GM18507 (cell line): ENCODE measurements around the gene HNF1A.
"Not testable (repeated sequence)": the region's sequence is repeated elsewhere in the genome, so short reads cannot be mapped to it uniquely, and the experiment has no call there.

Source experiments
- DNase-seq: peaks from one replicate; pipeline ENCODE4 v3.0.0; 2011; ENCODE audit warnings: low read depth; ENCODE audit not compliant: insufficient read length; ENCODE audit errors: extremely low spot score
- FAIRE-seq: peaks from 2 replicates; lab custom pipeline; 2011; peaks lifted over from hg19 to GRCh38; lab: Jason Lieb, UNC

The HNF1A gene, protein sequence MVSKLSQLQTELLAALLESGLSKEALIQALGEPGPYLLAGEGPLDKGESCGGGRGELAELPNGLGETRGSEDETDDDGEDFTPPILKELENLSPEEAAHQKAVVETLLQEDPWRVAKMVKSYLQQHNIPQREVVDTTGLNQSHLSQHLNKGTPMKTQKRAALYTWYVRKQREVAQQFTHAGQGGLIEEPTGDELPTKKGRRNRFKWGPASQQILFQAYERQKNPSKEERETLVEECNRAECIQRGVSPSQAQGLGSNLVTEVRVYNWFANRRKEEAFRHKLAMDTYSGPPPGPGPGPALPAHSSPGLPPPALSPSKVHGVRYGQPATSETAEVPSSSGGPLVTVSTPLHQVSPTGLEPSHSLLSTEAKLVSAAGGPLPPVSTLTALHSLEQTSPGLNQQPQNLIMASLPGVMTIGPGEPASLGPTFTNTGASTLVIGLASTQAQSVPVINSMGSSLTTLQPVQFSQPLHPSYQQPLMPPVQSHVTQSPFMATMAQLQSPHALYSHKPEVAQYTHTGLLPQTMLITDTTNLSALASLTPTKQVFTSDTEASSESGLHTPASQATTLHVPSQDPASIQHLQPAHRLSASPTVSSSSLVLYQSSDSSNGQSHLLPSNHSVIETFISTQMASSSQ

DNA sequence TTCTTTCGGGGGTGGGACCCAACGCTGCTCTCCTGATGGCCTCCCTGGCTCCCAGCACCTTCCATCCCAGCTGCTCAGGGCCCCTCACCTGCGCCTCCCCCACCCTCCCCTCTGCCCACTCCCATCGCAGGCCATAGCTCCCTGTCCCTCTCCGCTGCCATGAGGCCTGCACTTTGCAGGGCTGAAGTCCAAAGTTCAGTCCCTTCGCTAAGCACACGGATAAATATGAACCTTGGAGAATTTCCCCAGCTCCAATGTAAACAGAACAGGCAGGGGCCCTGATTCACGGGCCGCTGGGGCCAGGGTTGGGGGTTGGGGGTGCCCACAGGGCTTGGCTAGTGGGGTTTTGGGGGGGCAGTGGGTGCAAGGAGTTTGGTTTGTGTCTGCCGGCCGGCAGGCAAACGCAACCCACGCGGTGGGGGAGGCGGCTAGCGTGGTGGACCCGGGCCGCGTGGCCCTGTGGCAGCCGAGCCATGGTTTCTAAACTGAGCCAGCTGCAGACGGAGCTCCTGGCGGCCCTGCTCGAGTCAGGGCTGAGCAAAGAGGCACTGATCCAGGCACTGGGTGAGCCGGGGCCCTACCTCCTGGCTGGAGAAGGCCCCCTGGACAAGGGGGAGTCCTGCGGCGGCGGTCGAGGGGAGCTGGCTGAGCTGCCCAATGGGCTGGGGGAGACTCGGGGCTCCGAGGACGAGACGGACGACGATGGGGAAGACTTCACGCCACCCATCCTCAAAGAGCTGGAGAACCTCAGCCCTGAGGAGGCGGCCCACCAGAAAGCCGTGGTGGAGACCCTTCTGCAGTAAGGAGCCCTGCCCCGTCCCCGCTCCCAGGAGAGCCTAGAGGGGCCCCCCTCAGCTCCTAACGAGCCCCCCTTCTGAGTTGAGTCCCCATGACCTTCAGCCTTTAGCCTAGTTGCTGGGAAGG is at the start of gene HNF1A:
TSS of gene HNF1A (plus strand) at position 248 of the 924 bp plus-strand sequence. CDS start at position 474, 226 bp downstream.
- FAIRE-seq (no peak), DNase-seq (no peak)

- FAIRE-seq (no peak), DNase-seq (no peak)
These were observed 49.3 kb upstream of the HNF1A start for GRCh38 chr12:120928864-120929652.

GRCh38 chr12:120930032-120930431 is 48.3 kb upstream of the HNF1A start:
- DNase-seq (no peak), FAIRE-seq (no peak)

DNA sequence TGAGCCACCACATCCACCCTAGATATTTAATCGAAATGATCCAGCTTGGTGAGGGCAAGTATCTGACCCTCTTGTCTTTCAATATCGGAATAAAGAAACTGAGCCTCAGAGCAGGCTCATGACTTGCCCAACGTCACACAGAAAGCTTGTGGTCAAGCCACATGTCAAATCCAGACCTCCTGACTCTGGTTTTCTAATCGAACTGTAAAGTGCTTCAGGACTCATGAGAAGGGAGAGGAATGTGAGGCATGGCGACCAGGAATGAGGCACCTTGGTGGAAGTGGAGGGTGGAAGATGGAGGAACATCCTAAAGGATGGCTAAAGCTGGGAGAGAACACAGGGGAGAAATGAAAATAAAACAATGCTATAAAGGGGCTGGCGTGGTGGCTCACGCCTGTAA is 46.3 kb upstream of the HNF1A start:
- FAIRE-seq, result no peak
- no peak for DNase-seq

DNA sequence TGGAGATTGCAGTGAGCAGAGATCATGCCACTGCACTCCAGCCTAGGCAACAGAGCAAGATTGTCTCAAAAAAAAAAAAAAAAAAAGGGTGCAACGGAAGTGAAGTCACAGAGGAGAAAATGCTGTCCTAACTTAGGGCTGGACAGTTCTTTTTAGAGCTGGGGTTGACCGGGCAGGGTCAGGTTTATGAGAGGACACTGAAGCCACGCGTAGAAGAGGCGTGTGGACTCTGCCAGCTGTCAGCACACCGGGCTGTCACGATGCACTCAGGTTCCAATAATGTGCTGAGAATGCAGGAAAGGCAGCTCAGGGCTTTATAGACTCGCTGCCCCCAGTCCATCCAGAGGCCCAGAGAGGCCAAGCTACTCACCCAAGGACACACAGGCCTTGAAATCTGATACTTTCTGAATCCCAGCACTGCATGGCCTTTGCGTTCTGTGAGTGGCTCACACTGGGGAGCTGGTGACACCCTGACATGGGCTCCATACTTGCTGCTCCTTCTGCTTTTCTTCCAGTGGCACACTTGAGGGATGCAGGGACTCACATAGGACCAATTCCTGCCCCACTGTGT is 45.3 kb upstream of the HNF1A start:
- DNase-seq (no peak), FAIRE-seq (no peak)

DNA sequence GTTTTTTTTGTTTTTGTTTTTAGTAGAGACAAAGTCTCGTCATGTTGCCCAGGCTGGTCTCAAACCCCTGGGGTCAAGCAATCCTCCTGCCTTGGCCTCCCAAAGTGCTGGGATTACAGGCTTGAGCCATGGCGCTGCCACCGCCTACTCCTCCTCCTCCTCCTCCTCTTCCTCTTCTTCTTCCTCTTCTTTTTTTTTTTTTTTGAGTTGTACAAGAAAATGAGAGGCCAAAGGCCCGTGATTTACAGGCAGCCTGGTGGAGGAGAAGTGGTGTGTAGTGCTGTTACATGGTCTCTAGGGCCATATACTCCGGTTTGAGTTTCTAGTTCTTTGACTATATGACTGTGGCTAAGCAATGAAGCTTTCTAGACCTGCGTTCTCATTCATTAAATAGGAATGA is 44.6 kb upstream of the HNF1A start:
- FAIRE-seq, result no peak
- no peak for DNase-seq

- peak; percentile 18 for FAIRE-seq
- no peak for DNase-seq
These were observed 42.1 kb upstream of the HNF1A start for GRCh38 chr12:120936197-120936596.

DNA sequence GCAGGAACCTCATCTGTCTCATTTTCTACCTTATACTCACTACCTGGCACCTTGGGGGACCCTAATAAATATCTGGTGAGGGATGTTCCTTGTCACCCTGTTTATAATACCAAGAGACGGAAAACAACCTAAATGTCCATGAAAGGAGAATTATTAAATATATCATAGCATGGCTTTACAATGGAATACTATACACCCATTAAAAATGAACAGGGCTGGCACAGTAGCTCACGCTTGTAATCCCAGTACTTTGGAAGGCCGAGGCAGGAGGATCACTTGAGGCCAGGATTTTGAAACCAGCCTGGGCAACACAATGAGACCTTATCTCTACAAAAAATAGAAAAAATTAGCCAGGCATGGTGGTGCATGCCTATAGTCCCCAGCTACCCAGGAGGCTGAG is 39.8 kb upstream of the HNF1A start:
- DNase-seq (no peak), FAIRE-seq (no peak)

- DNase-seq, result no peak
- no peak for FAIRE-seq
These were observed 38.8 kb upstream of the HNF1A start for GRCh38 chr12:120939523-120939922.

GRCh38 chr12:120940006-120940405 is 38.3 kb upstream of the HNF1A start:
- DNase-seq (no peak), FAIRE-seq (no peak)

GRCh38 chr12:120940799-120941198 is 37.5 kb upstream of the HNF1A start:
- DNase-seq (no peak), FAIRE-seq (no peak)

DNA sequence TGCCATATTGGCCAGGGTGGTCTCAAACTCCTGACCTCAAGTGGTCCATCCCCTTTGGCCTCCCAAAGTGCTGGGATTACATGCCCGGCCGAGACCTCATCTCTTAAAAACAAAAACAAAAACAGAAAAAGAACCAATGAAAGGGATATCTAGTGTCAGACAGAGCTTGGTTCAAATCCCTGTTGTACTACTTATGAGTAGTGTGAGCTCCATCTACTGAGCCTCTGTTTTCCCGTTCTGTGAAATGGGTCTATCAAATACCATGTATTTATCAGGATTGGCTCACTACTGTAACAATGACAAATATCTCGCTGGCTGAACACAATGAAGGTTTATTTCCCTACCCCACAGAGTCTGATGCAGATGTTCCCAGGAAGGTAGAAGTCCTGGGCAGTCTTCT is 36.9 kb upstream of the HNF1A start:
- no peak for FAIRE-seq
- no peak for DNase-seq

GRCh38 chr12:120941846-120942405 is 36.4 kb upstream of the HNF1A start:
- DNase-seq, result no peak
- no peak for FAIRE-seq

DNA sequence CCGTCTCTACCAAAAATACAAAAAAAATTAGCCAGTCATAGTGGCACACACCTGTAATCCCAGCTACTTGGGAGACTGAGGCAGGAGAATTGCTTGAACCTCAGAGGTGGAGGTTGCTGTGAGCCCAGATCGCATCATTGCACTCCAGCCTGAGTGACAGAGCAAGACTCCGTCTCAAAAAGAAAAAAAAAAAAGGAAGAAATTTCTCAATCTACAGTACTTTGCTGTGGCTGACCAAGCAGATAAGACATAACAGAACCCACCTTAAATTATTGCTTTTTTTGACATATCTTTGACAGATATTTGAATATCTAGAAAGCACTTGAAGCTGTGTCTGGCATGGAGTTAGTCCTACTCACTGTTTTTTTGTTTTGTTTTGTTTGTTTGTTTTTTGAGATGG is 34.9 kb upstream of the HNF1A start:
- no peak for FAIRE-seq
- no peak for DNase-seq

DNA sequence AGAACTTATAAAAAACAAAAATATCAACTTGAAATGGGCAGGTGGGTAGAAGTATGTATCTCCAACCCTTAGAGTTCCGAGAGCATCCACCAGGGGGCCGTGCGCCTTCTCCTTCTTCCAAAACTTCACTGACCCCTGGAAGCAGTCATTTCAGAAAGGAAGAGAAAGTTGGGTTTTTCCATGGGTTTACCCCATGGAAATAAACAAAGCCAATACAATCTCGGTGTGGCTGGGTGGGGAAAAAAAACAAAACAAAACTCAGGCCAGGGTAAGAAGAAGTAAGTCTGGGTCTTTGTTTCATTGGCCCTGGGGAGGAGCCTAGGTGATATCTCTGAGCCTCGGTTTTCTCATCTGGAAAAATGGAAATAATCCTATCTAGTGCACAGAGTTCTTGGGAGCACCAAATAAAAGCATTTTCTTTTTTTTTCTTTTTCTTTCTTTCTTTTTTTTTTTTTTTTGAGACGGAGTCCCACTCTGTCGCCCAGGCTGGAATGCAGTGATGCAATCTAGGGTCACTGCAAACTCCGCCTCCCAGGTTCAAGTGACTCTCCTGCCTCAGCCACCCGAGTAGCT is 33.6 kb upstream of the HNF1A start:
- FAIRE-seq (peak; percentile 68), DNase-seq (no peak)

DNA sequence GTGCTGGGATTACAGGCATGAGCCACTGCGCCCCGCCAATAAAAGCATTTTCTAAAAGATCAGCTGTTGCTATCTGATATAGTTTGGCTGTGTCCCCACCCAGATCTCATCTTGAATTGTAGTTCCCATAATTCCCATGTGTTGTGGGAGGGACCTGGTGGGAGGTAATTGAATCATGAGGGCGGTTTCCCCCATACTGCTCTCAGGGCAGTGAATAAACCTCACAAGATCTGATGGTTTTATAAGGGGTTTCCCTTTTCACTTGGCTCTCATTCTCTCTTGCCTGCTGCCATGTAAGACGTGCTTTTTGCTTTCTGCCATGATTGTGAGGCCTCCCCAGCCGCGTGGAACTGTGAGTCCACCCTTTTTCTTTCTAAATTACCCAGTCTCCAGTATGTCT is 32.8 kb upstream of the HNF1A start:
- not testable (repeated sequence) for FAIRE-seq, DNase-seq

DNA sequence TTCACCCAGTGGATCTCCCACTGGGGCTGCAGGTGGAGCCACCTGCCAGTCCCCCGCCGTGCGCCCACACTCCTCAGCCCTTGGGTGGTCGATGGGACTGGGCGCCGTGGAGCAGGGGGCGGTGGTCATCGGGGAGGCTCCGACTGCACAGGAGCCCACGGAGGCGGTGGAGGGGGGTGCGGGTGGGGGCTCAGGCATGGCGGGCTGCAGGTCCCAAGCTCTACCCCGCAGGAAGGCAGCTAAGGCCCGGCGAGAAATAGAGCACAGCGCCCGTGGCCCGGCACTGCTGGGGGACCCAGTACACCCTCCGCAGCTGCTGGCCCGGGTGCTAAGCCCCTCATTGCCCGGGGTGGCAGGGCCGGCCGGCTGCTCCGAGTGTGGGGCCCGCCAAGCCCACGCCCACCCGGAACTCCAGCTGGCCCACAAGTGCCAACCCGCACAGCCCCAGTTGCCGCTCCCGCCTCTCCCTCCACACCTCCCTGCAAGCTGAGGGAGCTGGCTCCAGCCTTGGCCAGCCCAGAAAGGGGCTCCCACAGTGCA is 28.0 kb upstream of the HNF1A start:
- not testable (repeated sequence) for DNase-seq, FAIRE-seq

DNA sequence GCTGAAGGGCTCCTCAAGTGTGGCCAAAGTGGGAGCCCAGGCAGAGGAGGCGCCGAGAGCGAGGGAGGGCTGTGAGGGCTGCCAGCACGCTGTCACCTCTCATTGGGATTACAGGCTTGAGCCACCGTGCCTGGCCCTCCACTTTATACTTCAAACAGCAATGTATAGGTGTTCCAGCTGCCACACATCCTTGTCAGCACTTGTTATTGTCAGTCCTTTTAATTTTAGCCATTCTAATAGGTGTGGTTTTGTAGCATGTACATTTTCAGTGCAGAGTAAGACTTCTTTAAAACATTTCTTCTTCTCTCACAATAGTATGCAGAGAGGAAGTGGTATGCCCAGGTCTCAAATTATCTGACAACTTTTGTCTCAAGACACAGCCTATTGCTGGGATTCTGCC is 27.5 kb upstream of the HNF1A start:
- DNase-seq (no peak), FAIRE-seq (no peak)
